ENCODE results near the gene NR2F6.

- TF ChIP-seq CTCF (IDR thresholded peaks at IDR 0.05) (no peak), POLR2AphosphoS5 (IDR thresholded peaks at IDR 0.05; ENCODE audit: insufficient read depth in 1 of 2, low read depth in 1 of 2) (no peak)
These were observed 13.5 kb downstream of the NR2F6 start for GRCh38 chr19:17232258-17232657.
